CD4-positive, alpha-beta T cell treated with Interleukin-10 for 1 hour (primary cell): Measurements from ENCODE around the gene DDX27.

Experiments used
- DNase-seq: peaks from one replicate; pipeline ENCODE4 v3.0.0-alpha.2; 2020

DDX27 gene

GRCh38 chr20:49292010-49292409, 72.8 kb downstream of the DDX27 start:
- DNase-seq: no peak

DNA sequence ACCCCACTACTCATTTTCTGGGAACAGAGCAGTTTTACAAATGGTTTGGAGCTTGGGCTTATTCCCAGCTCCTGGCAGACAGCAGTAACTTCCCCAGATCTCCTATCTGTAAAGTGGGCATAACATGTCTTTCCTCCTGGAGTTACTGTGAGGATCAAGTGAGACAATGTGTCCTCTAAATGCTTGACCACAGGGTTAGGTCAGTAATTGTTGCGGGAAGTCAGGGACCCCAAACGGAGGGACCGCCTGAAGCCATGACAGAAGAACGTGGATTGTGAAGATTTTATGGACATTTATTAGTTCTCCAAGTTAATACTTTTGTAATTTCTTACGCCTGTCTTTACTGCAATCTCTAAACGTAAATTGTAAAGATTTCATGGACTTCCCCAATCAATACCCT, 73.9 kb downstream of the DDX27 start:
- DNase-seq: no peak
